Occipital lobe (tissue), 2 donors: ENCODE results near the gene USP3. TPM values are rescaled to one million over a fixed set of nuclear protein-coding genes. Genes with fewer than 3 reads are reported as not detected.

Source experiments
- DNase-seq: peaks from one replicate; lab custom pipeline; 2025; lab: John Stamatoyannopoulos, UW
- total RNA-seq: library from RNA; depleted of rRNA; stranded (reverse); fragments of >200 nt; gene quantifications from one replicate; pipeline ENCODE4 v1.2.3, GENCODE V29; 2014

USP3 gene
- total RNA-seq, 1 donor from 2014 or later, result 86.4 TPM

DNA sequence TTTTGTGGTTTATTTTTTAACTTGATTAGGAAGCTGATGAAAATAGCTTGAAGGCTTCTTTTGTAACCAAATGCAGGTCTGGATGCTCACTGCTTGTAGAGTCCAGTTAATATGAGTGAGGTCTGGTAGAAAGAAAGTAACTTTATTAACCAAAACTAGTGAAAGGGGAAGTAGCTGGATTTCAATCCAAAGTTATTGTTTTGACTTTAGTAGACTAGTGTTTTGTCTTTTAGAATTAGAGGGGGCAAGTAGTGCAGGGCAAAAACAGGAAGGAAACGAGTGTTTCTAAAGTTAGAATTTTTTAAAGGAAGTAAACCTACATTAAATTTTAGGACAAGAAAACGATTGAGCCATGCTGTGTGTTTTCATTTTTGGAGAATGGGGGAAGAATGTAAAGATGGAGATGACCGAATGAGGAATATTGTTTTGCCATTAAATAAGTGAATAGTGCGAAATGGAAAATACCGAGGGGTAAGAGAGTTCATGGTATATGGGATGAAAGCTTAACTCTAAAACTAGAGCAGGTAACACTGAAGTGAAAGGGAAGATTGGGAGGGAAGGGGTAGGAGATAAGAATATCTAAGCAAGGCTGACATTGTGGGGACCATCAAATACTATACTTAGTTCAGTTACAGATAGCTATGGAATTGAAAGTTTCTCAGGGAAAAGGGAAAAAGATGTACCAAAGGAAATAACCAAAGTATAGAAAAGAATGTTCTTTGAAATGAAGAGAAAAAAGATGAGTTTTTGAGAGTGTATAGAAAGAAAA lies 40.0 kb downstream of the USP3 start:
- no peak for DNase-seq

DNA sequence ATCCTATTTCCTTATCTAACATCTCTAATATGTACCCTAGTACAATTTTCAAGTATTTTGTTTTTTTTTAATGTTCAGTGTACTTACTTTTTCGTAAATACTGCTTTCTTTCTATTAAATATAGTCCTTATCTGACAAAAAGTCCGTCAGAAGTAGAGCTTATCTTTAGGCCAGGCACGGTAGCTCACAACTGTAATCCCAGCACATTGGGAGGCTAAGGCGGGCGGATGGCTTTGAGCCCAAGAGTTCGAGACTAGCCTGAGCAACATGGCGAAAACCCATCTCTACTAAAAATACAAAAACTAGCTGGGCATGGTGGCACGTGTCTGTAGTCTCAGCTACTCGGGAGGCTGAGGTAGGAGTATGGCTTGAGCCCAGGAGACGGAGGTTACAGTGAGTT lies 41.1 kb downstream of the USP3 start:
- no peak for DNase-seq

DNA sequence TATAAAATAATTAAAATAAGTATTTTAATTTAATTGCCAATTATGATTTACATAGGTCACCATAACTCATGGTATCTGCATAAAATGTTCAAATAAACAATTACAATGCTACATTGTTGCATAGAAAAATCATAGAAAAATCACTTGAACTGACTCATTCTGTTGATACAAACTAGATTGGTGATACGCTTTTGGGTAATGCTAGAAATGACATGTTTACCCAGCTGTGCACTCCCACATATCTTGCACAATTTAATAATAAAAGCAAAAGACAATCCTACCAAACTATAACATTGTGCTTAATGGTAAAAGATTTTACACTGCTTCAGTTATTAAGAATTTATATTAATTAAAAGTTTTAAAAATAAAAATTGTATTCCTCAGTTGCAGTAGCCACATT lies 47.0 kb downstream of the USP3 start:
- DNase-seq, result no peak

DNA sequence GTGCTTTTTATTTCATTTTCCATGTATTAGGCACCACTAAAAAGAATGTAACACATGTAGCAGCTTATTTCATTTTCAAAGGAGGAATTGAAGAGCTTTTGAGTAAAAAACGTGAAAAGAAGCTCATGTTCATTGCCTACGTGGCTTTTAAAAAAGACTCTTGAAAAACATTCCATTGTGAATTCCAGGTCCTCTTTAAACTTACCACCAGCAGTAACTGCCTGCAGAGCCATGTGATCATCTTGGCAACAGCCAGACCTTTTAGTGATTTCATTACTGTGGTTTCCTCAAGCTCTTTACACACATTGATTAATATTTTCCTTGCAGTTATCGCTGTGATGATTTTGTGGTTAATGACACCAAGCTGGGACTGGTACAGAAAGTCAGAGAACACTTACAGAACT lies 49.0 kb downstream of the USP3 start:
- DNase-seq, result no peak

- no peak for DNase-seq
Observed at GRCh38 chr15:63554337-63554927, 50.0 kb downstream of the USP3 start.

DNA sequence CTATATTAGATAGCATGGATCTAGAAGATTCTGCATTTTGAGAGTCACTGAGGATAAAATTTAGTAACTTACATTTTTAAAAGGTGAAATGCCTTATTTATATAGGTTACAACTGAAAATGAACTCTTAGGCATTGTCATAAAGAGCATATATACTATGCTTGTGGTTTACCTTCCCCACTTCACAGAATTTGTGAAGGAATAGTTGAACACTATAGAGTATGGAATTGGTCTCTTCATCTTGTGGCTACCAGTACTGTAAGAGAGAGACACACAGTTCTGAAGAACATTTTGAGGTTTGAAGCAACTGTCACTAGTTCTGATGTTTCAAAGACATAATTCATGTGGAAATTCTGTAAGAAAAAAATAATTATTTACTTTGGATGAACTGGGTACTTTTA lies 51.1 kb downstream of the USP3 start:
- no peak for DNase-seq

DNA sequence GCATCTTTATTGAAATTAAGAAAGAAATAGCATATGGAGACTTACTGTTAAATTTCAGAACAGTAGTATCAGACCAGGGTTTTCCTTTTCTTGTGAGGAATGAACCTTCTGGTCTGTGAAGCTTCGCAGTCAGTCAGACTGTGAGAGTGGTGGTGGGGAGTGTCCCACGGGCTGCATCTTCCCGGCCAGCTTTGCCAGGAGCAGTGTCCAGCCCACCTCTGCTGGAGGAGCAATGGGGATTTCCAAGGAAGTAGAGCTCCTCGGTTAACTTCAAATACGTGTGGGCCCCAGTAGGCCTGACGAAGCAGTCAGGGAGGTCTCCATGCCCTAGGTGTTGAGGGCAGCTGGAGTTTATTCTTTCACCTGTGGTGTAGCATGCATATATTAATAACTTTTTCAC lies 51.9 kb downstream of the USP3 start:
- DNase-seq, result no peak

GRCh38 chr15:63556736-63557135 lies 52.3 kb downstream of the USP3 start:
- no peak for DNase-seq

- DNase-seq, result no peak
Observed at GRCh38 chr15:63559753-63560152, 55.4 kb downstream of the USP3 start.

- no peak for DNase-seq
Observed at GRCh38 chr15:63560741-63561448, 56.5 kb downstream of the USP3 start.

DNA sequence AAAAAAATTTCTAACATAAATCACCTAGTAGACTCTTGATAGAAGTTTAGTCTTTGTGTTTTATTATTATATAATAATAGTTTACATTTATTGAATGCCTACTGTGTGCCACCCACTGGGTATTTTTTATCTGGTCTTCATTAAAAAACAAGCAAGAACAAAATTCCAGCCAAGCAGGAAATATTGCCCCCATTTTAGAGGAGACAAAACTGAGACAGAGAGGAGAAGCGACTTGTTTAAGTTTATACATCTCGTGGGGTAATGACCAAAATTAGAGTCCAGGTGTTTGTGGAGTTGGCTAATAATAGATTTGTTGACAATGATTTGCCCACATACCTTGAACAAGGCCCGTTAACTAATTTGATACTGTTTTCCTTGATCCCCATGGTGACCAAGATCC lies 59.7 kb downstream of the USP3 start:
- no peak for DNase-seq

- DNase-seq, result no peak
Observed at GRCh38 chr15:63565536-63566186, 61.3 kb downstream of the USP3 start.

GRCh38 chr15:63572749-63573464 lies 68.5 kb downstream of the USP3 start:
- DNase-seq, result no peak

- no peak for DNase-seq
Observed at GRCh38 chr15:63573533-63573932, 69.1 kb downstream of the USP3 start.

DNA sequence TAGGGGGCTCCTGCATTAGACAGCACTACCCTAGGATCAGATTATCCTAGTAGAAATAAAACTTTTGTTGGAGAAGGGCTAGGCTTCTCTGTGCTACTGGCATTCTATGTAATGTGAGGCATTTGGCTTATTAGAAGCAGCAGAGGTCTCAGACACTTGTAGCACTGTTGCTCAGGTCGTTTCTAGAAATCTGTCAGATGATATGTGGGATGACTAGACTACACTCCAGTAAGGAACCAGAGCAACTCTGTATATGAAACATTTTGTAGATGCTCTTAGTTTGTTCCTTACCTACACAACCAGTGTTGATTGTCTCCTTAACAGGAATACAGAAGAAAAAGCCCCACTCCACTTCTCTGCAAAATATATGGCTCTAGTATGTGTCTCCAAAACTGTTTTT lies 70.9 kb downstream of the USP3 start:
- DNase-seq, result no peak

GRCh38 chr15:63576441-63576840 lies 72.0 kb downstream of the USP3 start:
- no peak for DNase-seq

GRCh38 chr15:63582179-63582578 lies 77.8 kb downstream of the USP3 start:
- DNase-seq, result no peak

DNA sequence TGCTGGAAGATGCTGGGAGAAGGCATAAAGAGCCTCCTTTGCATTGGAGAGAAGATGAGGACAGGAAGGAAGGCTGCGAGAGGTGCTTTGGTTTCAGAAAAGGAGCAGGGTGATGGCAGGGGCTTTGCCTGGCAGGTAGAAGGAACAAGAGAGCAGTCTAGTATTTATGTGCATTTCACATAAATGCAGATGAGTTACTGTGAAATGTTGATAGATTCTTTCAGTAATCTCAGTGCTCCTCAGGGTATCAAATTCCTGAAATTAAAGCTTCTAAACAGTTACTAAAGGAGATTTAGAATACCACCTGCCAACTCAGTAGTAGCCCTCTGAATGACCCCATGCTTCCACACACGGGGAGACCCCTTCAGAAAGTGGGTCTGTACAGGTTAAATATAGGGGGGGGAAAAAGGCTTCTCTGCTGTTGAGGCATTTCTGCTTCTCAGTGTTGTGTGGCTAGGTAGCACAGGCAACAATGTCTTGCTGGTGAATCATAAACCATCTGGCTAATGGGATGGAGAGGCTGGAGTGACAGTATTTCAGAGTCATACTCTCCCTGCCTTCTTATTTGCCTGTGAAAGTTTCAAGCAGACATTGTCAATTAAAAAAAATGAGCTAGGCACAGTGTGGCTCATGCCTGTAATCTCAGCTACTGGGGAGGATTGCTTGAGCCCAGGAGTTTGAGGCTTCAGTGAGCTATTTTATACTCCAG lies 78.5 kb downstream of the USP3 start:
- DNase-seq, result no peak

DNA sequence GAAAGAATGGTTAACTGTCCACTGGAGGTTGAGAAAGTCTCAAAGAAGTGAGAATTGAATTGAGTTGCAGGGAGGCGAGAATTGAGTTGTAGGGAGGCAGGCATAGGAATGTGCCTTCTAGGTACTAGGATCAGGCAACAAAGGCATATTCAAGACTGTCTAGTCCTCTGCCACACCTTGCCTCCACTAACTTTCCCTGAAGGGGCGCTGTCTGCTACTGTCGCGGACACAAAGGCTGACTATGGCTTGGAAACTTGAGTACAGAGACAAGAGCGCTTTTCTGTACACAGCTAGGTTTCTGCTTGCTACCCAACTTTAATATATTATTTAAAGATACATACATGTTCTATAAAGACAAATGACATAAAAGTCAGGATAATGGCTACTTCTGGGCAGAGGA lies 82.4 kb downstream of the USP3 start:
- no peak for DNase-seq

DNA sequence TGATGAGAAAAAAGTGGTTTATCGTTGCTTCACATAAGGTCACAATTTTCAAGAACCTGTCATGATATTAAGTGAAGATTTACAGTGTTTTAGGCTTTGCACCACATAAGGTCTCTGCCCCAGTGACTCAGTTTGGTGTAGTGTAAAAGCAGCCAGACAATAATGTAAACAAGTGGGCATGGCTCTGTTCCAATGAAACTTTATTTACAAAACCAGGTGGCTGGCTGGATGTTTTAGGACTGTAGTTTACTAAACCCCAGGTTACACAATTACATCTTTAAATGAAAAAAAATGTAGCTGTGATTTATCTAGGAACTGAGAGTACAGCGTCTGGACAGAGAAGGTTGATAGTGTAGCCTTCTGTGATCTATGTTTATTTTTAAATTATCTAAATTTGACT lies 83.1 kb downstream of the USP3 start:
- no peak for DNase-seq

DNA sequence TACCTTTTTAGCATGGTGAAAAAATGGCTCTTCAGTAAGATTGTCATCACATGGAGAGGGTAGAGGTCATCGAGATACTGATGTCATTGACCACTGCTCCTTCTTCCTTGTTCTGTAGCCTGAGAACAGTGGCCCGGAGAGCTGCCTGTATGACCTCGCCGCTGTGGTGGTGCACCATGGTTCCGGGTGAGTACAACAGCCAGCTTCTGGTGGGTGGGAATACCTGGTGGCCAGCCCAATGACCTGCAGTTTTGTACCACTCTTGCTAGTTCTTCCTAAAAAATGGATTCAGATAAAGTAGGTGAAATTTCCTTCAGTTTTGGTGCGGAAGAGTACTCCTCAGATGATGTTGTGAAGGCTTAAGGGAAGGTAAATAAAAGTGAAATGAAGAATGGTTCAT lies 84.4 kb downstream of the USP3 start:
- no peak for DNase-seq
